K562 (cell line): ENCODE results near the gene STC2.

ENCODE experiments used
- EHMT2 ChIP-seq: fragments of 450-650 bp; IDR thresholded peaks from 2 replicates; pipeline ENCODE4 v1.6.1; 2018; ENCODE audit warnings: antibody characterized with exemption
- JUNB ChIP-seq: fragments of 450-650 bp; formaldehyde crosslinking; conservative IDR thresholded peaks from 2 replicates; pipeline ENCODE4 v1.4.0; 2020; ENCODE audit warnings: mild to moderate bottlenecking
- NRF1 ChIP-seq, 2 experiments: fragments of 450-650 bp; IDR thresholded peaks in 1 of 2; conservative IDR thresholded peaks in 1 of 2; 2 replicates each; pipeline ENCODE4 v1.6.1; 2014; ENCODE audit warnings: mild to moderate bottlenecking in 2 of 2
- POLR2AphosphoS5 ChIP-seq: IDR thresholded peaks from 2 replicates; pipeline ENCODE4 v1.6.1; 2011; ENCODE audit warnings: mild to moderate bottlenecking, low read depth, low read length, moderate library complexity; ENCODE audit not compliant: control insufficient read depth, insufficient read depth
- TF ChIP-seq, protein P1 (sequence below): sonication (generic); formaldehyde crosslinking; IDR thresholded peaks from 2 replicates; pipeline ENCODE4 v1.9.0; 2022; ENCODE audit warnings: mild to moderate bottlenecking, missing genetic modification reagents

DNA sequence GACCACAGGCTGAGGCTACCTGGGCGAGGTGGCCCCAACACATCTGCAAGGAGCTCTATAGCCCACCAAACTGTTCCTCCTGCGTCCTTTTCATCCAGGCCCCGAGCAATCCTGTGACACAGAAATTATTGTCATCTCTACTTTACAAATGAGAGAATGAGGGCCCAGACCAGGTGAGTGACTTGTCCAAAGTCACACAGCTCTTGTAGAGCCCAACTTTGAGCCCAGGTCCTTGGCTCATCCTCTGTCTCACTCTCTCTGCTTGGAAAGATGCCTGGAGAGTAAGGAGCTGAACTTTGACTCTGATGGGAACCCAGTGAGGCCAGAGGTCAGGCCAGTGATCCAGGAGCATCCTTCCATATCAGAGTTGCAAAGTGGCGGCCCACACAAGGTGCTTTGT, 39.6 kb downstream of the STC2 start:
- no peak for TF ChIP-seq JUNB (CRISPR knock-in tag)
- TF ChIP-seq EHMT2, result no peak
- TF ChIP-seq, protein P1, sequence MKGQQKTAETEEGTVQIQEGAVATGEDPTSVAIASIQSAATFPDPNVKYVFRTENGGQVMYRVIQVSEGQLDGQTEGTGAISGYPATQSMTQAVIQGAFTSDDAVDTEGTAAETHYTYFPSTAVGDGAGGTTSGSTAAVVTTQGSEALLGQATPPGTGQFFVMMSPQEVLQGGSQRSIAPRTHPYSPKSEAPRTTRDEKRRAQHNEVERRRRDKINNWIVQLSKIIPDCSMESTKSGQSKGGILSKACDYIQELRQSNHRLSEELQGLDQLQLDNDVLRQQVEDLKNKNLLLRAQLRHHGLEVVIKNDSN (CRISPR knock-in tag), result no peak
- TF ChIP-seq NRF1 (conservative IDR thresholded peaks at IDR 0.05 in 1 of 2, IDR thresholded peaks at IDR 0.05 in 1 of 2), result no peak
- TF ChIP-seq POLR2AphosphoS5, result no peak
